Breast epithelium (tissue), 3 donors: ENCODE results near the gene AKT1S1.

Experiments used
- POLR2A ChIP-seq: fragments of 450-650 bp; IDR thresholded peaks from one replicate; pipeline ENCODE4 v1.6.1; 2016; ENCODE audit warnings: antibody characterized with exemption, mild to moderate bottlenecking, moderate library complexity
- POLR2AphosphoS5 ChIP-seq, 3 donors: sonication (generic); formaldehyde crosslinking; IDR thresholded peaks; one replicate each; pipeline ENCODE4 v1.6.1; 2017; ENCODE audit warnings: antibody characterized with exemption in 3 of 3
- TF ChIP-seq, protein P1 (sequence below), 3 donors: fragments of 450-650 bp; IDR thresholded peaks; one replicate each; pipeline ENCODE4 v1.5.1; 2016 to 2017; ENCODE audit warnings: antibody characterized with exemption in 3 of 3, mild to moderate bottlenecking in 3 of 3, moderate library complexity in 3 of 3

DNA sequence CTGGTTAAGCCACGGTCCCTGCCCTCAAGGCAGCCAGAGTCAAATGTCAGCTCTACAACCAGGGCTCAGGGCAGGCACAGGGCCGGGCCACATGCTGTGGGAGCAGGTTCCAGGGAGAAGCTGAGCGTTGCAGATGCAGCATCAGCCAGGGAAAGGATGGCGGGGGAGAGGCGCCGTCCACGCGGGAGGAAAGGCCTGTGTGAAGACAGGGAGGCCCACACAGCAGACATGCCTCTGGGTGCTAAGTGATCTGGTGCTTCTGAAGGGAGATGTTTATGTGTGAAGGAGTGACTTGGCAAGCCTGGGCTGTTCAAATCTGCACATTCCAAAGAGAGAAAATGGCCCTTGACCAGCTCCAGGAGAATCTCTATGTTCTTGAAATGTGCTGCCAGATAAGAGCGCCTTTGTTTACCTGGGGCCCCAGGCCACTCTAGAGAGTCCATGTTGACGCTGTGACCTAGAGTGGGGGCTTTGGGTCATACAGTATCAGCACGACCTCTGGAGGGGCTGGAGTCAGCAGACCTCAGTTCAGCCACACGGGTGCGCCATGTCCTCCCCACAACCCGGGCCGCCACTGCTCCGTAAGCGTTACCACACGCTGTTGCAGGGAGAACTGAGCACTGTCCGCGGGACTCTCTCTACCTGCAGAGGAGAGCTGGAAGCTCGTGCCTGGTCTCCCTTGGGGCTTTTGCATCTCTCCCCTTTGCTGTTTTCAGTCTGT lies 36.0 kb upstream of the AKT1S1 start:
- no peak for TF ChIP-seq POLR2AphosphoS5 (IDR thresholded peaks at IDR 0.05)
- TF ChIP-seq, protein P1, sequence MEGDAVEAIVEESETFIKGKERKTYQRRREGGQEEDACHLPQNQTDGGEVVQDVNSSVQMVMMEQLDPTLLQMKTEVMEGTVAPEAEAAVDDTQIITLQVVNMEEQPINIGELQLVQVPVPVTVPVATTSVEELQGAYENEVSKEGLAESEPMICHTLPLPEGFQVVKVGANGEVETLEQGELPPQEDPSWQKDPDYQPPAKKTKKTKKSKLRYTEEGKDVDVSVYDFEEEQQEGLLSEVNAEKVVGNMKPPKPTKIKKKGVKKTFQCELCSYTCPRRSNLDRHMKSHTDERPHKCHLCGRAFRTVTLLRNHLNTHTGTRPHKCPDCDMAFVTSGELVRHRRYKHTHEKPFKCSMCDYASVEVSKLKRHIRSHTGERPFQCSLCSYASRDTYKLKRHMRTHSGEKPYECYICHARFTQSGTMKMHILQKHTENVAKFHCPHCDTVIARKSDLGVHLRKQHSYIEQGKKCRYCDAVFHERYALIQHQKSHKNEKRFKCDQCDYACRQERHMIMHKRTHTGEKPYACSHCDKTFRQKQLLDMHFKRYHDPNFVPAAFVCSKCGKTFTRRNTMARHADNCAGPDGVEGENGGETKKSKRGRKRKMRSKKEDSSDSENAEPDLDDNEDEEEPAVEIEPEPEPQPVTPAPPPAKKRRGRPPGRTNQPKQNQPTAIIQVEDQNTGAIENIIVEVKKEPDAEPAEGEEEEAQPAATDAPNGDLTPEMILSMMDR (IDR thresholded peaks at IDR 0.05): no peak
- no peak for TF ChIP-seq POLR2A
